GM10266 (cell line): ENCODE measurements around the gene PID1.

Experiments
- DNase-seq: peaks from one replicate; pipeline ENCODE4 v3.0.0; 2012; ENCODE audit errors: extremely low spot score
- TF ChIP-seq, protein P1 (sequence below): IDR thresholded peaks from 2 replicates; pipeline ENCODE4 v1.5.1; 2012; ENCODE audit warnings: mild to moderate bottlenecking, low read depth; ENCODE audit not compliant: control insufficient read depth, insufficient read depth; ENCODE audit errors: missing control alignments

Gene PID1

GRCh38 chr2:229042349-229042748, 228.7 kb downstream of the PID1 start:
- TF ChIP-seq, protein P1, sequence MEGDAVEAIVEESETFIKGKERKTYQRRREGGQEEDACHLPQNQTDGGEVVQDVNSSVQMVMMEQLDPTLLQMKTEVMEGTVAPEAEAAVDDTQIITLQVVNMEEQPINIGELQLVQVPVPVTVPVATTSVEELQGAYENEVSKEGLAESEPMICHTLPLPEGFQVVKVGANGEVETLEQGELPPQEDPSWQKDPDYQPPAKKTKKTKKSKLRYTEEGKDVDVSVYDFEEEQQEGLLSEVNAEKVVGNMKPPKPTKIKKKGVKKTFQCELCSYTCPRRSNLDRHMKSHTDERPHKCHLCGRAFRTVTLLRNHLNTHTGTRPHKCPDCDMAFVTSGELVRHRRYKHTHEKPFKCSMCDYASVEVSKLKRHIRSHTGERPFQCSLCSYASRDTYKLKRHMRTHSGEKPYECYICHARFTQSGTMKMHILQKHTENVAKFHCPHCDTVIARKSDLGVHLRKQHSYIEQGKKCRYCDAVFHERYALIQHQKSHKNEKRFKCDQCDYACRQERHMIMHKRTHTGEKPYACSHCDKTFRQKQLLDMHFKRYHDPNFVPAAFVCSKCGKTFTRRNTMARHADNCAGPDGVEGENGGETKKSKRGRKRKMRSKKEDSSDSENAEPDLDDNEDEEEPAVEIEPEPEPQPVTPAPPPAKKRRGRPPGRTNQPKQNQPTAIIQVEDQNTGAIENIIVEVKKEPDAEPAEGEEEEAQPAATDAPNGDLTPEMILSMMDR, result no peak
- DNase-seq, result no peak

DNA sequence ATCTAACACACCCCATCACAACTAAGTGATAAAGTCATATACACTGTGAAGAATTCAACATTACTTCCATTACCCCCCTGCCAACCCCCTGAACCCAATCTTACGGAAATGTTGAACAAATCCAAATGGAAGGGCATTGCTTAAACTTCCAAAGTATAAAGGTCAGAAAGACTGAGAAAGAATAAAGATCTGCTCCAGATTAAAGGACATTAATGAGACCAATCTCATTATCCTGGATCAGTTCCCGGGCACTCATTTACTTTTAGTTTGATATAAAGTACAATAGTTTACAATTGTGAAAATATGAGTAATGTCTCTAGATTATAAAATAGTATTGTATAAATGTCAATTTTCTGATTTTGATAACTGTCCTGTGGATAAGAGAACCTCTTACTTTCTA, 229.4 kb downstream of the PID1 start:
- TF ChIP-seq, protein P1, result no peak
- DNase-seq, result no peak

DNA sequence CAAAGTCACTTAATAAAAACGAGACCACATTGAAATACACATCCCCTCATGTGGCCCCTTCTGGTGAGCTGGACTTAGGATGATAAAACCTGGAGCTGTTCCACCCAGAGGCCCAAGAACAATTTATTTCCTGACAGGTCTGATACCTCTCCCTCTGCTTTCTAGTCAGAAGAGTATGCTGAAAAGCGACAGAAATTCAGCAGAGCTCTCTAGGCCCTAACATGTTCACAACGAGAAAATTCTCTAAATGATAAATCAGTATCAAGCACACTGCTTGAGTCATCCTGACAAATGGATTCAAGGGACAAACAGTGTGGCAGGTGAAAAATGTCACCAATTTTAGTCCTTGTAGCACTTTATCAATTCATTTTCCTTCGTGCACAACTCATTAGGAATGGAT, 233.5 kb downstream of the PID1 start:
- no peak for DNase-seq
- TF ChIP-seq, protein P1, result no peak

DNA sequence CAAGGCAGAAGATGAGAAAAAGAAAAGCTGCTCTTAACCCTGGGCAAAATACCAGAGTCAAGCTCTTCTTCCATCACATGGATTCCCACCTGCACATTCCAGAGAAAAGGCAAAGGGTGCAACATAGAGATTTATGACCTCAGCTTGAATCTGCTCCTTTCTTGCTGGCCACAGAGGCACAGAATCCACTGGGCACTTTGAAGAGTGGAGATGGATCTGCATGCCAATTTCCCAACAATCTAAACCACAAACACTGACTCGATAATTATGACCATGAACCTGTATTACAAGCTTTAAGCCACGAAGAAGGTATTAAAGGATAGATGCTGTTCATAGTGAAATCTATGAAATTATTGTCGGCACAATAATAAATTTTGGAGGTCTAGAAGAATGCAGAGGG, 237.3 kb downstream of the PID1 start:
- no peak for DNase-seq

DNA sequence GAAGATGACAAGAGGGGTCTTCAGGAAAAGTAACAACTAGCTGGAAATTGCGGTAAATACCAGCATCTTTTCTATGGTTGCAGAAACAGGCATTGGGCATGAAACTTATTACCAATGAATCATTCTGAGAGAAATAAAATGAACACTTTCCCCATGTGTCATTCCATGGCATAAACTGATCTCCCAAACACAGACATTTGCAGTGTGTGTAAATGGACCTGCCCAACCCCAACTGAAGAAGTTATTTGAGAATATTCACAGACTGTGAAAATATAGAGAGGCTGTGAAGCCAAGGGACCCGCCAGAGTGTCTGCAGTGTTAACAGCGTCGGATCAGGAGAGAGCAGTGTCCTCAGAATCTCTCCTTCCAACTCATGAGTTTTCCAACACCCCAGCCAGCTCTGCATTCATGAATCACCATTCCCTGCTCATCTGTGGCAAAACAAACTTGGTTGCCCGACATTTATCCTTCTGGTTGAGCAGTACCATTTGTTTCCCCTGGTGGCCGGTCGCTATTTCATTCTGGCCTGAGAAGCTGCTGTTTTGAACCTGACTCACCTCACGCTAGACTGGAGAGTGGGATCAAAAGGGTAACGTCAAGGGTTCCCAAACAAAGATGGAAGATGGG, 238.4 kb downstream of the PID1 start:
- TF ChIP-seq, protein P1, result no peak
- no peak for DNase-seq

More for the DNA sequence above, 237.3 kb downstream of the PID1 start:
- TF ChIP-seq, protein P1, result no peak

DNA sequence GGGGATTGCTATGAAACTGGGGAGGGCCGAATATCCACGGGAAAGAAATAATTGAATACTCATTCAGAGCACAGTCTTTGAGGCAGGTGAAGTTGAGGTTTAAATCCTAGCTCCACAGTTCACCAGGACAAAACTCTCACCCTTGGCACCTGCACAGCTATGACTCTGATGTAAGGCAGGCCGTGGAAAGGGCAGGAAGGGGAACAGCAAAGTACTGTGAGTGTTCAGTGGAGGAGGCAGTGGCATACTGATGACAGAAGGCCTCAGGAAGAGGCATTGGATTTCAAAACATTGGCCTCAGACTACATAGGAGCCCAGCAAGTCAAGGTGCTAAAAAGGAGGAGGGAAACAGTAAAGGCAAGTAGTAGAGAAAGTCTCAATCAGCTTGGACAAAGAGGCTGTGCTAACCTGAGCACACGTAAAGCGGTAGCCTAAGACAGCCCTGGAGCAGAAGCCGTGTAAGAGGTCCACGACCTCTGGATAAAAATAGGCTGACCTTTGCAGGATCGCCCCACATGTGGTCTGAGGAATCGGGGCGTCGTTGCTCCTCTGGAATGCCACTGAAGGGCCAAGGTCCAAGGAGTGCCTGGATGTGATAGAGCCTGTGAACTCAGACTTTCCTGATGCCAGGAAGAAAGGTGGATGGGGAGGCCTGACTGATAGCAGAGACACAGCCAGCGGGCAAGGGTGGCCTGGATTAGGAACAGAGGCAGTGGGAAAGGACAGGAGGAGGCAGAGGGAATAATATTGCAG, 243.6 kb downstream of the PID1 start:
- no peak for DNase-seq
- TF ChIP-seq, protein P1, result no peak

GRCh38 chr2:229025653-229026052, 245.4 kb downstream of the PID1 start:
- TF ChIP-seq, protein P1, result no peak
- no peak for DNase-seq
